HG03521 (cell line): Measurements from ENCODE around the gene ST3GAL5.

ENCODE experiments used
- ATAC-seq: cut with Tn5 transposase; IDR thresholded peaks from one replicate; pipeline ENCODE4 v1.9.1; 2021; ENCODE audit warnings: mild to moderate bottlenecking, moderate library complexity; ENCODE audit not compliant: unreplicated experiment

Gene ST3GAL5

DNA sequence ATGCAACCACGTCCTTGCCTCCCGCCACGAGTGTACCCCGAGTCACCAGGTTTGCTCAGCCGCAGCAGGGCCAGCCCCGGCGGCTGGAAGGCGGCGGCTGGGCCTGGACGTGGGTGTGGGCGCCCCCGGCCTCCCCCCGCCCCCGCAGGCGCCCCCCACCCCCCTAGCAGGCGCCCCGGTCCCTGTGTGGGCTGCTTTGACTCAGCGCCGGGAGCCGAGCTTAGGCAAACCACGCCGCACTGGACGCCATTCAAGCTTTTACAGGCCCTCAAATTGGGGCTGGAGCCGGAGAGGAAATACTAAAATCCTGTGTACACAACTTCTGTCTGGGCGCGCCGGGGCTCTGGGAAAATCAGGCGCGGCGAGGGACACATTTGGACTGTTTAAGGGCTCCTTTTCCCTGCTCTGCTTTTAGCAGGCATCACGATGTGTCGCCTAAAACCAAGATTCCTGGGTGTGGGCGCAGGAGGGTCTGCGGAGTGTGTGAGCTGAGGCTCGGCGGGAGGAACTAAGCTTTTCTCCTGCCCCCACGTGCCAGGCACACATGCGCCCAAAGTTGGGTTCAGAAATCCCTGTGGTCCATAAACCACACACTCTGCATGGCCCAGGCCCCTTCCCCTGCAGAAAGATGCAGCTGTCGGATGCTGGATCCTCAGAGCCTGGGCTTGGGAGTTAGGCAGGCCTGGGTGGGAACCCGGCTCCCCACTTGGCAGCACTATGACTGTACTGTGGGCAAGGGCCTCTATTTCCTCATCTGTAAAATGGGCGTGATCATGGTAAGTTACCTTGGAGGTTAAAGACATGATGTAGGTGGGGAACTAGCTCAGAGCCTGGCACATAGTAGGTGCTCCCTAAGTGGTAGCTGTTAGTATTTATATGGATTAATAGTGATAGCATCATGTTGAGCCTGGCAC is 77.4 kb downstream of the ST3GAL5 start:
- ATAC-seq: no peak

DNA sequence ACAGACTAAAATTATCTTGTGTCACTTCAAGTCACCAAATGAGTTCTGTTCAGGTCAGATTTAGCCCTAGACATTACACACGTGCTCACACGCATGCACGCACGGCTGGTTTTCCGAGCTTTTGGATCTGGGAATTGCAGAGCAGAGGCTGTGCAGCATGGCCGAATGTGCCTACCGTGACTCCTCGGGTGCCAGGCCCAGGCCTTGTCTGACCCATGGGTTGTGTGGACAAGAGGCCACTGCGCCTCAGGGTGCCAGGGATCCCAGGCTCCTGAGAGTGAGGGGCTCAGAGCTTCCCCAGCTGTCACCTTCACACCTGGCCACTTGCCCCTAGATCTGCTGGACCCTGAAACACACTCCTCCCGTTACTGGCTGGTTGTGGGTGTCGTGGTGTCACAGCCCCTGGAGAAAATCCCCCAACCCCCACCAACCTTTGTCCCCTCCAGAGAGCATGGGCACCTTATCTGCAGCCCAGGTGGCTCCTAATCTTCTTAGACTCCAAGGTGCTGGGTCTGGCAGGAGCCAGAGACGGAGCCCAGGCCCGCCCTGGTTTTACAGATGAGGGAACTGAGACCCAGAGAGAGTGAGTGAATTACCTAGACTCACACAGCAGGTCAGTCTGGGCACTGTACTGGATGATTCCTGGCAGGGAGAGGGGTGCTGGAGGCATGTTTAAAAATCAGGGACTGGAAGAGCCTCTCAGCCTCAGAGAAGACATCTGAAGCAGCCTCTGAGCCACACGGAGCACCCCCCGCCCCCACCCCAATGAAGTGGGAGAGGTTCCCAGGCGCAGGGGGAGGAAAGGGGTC is 78.2 kb downstream of the ST3GAL5 start:
- no peak for ATAC-seq

DNA sequence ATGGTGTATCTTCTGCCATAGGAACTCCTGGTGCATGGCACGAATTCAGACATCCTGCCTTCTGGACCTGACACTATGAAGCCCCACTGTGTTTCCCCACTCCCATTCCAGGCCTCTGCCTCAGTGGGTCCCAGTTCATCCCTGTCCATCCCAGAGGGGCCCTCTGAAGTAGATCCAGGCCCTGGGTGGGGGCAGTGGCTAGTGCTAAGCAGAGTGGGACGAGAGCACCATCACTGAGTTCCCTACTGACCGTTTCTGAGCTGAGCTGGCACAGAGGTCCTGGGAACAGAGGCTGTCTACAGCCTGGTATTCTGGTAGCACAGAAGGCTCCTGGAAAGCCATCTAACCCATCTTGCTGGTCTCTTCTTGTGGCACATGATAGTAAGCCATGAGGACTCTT is 81.0 kb downstream of the ST3GAL5 start:
- no peak for ATAC-seq

DNA sequence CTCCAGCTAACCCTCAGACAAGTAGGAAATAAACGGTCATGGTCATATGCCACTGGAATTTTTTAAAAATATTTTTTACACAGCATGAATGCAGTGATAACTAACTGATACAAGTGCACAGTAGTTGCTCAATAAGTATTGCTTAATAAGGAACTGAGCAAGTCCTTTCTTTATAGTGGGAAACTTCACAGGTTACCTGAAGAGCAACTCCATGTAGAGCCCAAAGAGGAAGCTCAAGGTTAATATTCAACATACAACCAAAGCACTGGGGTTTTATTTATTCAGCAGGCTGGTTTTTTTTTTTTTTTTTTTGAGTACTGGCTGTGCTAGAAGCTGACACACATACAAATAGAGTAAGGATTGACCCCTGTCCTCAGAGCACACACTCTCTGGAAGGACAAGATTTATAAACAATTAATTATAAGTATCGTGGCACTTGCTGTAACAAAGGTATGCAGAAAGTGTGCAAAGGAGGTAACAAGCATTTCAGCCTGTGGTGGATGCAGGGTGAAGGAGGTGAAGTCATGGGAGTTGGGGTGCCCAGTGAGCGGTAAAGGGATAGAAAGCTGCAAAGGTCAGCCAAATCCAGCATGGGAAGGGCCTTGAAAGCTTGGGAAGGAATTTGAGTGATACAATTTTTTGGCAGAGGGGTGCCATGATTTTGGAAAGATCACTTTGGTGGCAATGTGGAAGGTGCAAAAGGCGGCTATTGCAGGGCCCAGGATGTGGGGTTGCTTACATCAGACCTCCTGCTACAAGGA is 82.3 kb downstream of the ST3GAL5 start:
- no peak for ATAC-seq

DNA sequence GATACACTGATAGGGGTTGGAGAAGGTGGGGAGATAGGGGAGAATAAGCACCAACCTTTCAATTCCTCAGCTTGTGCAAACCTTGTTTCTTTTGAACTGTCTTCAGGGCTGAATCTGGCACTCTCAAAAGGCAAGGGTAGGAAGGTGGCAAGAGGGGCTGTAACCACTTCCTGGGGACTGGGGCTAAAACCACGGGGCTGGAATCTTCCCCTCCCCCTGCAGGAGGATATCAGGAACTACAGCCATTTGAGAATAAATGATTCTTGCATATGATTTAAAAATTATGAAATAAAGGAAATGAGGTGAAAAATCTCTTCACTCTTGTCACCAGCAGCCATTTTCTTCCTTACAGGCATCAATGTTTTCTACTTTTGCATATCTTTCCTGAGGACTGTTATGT is 84.2 kb downstream of the ST3GAL5 start:
- ATAC-seq: no peak

DNA sequence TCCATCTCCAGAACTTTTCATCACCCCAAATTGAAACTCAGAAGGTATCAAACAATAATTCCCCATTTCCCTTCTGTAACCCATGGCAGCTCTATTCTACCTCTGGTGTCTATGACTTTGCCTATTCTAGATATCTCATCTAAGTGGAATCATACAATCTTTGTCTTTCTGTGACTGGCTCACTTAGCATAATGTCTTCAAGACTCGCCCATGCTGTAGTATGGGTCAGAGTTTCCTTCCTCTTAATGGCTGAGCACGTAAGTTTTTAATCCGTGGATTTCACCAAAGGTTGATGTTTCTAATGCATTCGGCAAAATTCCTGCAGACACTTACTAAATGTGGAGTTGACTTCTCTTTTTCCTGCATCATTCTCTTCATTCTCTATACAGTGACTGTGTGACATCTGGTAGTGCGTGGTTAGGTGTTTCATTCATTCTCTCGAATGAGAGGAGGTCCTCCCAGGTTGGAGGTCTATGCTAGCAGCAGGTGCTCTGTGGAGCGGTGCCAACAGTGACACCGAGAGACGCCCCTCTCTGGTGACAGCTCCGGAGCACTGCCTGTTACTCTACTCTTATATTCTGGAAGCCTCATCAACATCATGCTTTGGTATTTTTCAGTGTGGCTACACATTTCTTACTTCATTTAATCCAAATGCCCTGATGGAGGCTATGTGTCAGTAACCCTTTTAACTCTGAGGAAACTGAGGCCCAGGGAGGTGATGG is 84.9 kb downstream of the ST3GAL5 start:
- no peak for ATAC-seq

DNA sequence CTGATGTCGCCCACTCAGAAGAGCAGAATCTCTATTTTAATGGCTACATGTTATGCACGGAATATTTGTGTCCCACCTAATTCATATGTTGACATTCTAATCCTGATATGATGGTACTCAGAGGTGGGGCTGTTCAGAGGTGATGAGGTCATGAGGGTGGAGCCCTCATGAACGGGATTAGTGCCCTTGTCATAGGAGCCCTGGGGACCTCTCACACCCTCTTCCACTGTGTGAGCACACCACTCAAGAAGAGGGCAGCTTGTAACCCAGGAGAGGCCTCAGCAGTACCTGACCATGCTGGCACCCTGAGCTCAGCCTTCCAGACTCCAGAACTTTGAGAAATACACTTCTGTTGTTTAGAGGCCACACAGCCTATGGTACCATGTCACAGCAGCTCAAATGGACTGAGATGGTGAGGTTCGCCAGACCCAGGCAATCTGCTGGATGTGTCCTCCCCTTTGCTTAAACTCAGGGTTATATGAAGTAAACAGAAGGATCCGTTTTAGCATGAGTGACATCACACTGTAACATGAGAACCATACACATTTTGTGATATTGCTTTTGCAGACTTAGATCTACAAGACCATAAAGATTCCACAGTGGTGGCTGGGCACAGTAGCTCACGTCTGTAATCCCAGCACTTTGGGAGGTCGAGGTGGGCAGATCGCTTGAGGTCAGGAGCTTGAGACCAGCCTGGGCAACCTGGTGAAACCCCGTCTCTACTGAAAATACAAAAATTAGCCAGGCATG is 86.3 kb downstream of the ST3GAL5 start:
- ATAC-seq: no peak

DNA sequence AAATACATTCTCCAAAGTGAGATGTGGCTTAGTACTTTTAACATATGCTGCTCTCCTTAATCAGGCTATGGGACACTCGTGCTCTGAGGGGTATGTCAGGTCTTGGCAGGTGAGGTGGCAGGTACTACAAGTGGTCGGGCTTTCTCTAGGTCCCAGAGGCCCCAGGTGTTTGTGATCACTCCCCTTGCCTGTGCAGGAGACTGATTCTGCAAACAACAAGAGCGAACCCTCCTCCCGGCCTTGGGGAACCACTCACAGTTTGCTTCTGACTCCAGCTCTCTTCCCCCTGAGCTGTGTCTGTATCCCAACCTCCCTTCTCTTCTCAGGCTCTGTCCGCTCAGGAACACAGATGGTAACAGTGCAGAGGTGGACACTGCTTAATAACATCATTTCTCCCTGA is 86.9 kb downstream of the ST3GAL5 start:
- ATAC-seq: no peak

DNA sequence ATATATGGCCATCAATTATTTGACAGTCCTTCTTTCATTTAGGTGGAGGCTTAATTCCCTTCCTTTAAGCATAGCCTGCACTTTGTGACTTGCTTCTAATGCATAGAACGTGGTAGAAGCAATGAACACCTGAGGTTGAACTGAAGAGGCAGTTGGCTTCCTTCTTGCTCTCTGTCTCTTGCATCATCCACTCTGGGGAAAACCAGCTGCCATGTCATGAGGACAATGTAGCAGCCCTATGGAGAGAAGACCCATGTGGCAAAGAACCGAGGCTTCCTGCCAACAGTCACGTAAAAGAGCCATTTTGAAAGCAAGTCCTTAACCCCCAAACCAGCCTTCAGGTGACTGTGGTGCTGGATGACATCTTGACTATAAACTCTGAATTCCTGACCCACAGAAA is 88.2 kb downstream of the ST3GAL5 start:
- no peak for ATAC-seq

DNA sequence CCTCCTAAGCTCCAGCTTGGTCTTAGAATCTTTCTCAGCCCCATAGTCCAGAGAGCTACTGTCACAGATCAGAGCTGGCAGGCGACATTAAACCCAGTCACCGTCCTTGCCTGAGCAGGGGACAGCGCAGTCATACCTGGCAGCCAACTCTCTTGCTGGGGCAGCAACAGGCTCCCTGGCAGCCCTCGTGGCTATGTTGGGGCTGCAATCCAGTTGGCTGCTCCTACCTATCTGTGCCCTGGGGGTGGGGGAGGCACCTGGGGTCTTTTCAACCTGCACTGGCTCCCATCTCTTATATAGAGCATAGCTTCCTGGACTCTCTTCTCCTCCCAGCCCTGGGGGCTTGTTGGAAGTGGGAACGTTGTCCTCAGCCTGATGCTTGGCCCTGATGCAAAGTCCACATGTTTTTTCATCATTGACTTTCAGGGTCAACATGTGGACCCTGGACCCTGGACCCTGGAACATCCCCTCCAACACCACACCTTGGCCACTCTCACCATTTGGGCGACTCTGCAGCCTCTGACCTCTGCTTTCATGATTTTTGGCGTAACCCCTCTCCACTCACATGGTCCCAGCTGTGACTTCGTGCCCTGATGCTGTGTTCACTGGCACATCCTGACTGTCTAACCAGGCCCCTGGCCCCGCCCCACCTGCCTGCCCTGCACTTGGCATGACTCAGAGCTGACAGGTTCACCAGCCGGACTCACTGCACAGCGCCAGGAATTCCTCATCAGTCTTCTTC is 89.4 kb downstream of the ST3GAL5 start:
- ATAC-seq: no peak

DNA sequence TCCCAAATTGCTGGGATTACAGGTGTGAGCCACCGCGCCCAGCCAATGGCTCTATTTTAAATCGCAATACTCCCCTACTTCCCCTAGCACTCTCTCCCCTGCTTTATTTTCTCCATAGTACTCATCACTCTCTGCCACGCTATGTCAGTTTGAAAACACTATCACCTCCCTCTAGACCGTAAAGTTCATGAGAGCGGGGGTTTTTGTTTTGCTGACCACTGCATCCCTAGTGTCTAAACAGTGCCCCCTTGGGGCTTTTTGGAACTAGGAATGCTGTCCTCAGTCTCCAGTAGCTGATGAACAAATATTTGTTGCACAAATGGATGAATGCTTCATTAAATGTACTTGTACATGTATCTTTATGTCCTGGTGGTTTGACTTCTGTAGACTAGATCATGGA is 90.9 kb downstream of the ST3GAL5 start:
- ATAC-seq: no peak

DNA sequence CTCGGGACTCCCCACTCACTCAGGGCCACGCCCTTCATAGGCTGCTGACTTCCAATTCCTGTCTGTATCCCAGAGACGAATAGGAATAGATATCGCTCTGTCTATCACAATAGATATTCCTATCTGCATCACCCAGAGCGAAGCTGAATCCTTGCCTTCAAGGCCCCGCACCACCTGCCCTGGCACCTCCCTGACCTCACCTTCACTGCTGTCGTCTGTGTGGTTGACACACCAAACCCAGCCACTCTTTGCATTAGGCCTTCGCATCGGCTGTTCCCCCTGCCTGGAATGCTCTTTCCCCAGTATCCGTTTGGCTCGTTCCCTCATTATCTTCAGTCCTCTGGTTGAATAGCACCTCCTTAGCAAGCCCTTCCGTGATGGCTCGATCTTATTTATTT is 91.5 kb downstream of the ST3GAL5 start:
- no peak for ATAC-seq

DNA sequence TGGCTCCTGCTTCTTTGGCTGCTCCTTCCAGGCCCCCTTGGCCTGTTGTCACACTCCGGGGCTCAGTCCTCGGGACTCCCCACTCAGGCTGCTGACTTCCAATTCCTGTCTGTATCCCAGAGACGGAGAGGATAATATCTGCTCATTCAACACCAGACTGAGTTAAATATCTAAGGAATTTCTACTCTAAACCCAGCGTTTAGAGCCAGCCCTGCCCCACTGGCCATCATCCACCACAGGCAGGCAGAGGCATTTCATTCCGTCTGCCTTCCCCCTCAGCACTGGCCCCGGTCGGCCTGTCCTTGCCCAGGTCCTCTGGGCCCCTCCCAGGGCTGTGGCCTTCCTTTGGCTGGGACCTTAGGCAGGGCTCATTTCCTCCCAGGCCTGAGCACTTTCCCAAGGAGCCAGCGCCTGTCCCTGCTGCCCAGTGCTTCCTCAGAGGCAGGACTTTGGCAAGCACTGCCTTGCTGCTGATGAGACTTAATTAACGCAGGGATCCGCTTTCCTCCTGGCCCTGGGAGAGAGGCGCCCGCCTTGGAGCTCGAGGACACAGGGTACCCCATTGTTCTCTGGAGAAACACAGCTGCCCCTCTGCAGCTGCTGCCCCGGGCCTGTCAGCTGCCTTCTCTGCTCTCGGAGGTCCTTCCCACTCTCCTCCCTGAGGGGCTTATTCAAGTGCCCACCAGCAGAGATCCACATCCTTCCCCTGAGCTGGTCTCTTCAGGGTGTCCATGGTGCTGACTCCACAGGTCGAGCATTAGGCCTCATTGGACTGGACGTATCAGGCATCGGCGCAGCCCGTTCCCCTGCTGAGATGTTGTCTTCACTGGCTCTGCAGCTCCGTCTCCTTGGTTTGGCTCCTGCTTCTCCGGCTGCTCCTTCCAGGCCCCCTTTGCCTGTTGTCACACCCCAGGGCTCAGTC is 92.2 kb downstream of the ST3GAL5 start:
- no peak for ATAC-seq

DNA sequence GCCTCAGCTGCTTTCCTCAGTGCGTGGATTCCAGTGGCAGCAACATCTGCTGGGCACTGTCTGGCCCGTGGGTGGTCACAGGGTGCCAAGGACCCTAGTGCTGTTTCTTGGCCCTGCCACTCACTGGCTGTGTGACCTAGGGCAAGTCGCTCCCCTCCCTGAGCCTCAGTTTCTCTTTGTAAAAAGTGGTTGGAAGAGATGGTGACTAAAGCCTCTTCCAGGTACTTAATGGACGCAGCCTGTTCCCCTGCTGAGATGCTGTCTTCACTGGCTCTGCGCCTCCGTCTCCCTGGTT is 92.8 kb downstream of the ST3GAL5 start:
- no peak for ATAC-seq

DNA sequence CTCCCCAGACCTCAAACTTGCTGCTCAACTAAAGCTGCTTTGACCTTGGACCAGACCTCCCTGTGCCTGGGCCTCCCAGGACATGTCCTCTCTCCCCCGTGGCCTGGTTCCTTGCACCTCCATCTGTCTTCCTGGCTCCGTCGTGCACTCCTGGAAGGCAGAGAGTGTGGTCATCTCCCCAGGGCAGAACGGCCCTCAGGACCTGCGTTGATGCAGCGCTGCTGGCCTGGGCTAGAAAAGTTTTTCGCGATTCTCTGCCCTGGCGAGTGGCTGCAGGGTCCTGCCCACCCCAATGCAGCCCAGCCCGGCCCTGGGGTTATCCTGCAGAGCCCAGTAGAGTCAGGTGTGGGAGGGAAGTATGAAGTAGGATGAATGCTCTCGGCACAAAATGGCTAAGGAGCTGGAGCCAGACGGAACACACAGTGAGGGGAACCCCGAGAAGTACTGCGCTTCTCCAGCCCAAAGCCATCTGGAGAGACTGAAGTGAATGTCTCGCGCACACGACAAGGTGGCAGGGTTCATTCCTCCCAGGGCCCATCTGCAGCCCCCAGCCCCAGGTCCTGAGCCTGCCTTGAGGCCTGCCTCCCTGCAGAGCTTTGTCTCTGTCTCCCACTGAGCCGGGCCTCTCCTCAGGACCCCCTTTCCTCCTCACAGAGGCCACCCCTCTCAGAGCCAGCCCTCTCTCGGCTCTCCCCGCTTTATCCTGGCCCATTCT is 93.3 kb downstream of the ST3GAL5 start:
- no peak for ATAC-seq

DNA sequence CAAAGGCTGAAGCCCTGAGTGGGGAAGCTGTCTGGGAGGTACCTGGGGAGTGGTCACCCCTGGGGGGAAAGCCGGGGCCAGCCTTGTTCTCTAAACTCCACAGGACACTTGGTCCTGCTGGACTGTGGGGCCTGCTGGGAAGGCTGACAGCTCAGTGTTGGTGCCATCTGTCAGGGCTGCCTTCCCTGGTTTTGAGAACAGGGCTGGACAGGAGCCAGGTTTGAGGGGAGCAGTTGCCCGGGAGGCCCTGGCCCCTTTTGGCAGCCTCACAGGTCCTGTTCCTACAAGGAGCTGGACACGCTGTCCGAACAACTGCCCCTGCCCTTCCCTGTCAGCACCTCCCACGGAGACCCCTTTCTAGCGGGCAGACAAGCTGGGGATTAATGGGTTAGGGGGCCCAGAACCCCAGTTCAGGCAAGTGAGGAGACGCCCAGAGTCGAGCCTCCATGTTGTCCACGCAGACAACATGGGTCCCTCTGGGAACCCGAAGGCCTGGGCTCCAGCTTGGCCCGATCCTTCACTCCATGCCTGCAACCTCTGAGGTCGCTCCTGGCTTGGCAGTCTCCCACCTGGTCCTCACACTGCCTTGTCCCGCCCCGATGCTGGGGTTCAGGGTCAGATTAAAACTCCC is 94.2 kb downstream of the ST3GAL5 start:
- ATAC-seq: no peak

DNA sequence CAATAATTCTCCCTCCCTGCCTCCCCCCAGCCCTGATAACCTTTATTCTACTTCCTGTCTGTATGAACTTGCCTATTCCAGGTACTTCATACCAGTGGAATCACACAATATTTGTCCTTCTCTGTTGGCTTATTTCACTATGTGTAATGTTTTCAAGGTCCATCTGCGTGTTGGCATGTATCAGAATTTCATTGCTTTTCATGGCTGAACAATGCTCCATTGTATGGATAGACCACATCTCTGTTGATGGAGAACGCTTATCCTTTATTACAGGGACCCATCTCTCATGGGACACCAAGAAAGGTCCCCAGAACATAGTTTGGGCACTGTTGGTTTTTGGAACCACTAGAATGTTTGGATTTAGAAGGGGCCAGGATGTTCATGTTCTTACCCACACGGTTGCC is 94.8 kb downstream of the ST3GAL5 start:
- ATAC-seq: no peak
